GM19463 (cell line): Measurements from ENCODE around the gene ODAD3.
A peak's percentile ranks its signal among the peaks of the same experiment; 100 is the strongest.

Experiments used
- ATAC-seq: cut with Tn5 transposase; IDR thresholded peaks from one replicate; pipeline ENCODE4 v1.9.1; 2021; ENCODE audit warnings: mild to moderate bottlenecking, moderate library complexity; ENCODE audit not compliant: unreplicated experiment

ODAD3 gene

DNA sequence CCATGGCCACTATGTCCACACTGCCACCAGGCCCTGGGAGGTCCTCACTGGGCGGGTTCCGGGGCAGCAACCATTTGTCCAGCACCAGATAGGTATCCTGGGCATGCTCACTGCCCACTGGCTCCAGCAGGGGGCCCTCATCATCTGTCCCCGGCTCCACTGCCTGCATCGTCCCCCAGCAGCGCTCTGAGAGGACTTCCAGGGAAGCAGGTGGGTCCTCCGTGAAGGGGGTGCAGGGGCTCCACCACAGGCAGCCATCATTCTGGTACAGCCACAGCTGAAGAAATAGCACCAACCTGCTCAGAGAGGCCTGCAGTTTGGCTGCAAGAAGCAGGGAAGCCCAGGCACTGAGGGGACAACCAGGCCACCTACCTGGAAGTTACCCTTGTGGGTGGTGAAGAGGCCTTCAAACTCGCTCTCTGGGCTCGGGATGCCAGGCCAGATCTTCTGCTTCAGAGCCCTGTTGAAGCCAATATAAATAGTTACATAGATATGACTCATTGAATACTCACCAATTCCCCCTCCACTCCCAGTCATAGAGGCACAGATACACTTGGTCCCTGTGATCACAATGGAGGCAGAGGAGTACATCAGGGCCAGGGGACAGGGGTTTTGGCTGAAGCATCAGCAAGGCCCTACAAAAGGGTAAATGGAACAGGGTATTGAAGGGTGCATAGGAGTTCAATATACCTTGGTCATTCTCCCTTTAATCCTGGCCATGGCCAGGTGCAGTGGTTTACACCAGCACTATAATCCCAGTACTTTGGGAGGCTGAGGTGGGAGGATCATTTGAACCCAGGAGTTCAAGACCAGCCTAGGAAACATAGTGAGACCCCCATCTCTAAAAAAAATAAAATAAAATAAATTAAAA, 56.4 kb downstream of the ODAD3 start:
- ATAC-seq, result no peak

DNA sequence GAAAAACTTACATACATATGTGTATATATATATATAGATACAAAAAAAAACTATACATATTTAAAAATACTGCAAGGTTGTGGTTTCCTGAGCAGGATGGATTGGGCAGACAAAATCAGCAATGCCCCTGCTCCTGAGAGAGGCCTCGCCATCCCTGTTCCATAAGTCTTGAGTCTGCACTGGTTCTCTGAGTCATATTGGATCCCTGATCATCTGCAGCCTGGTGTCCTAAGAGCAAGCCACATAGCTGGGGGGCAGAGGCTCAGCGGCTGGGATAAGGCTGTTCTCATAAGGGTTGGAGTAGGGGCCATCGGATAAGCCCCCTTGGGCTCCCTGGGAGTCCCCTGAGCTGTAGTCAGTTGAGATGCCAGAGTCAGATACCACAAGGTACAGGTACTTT, 57.2 kb downstream of the ODAD3 start:
- ATAC-seq, result no peak

DNA sequence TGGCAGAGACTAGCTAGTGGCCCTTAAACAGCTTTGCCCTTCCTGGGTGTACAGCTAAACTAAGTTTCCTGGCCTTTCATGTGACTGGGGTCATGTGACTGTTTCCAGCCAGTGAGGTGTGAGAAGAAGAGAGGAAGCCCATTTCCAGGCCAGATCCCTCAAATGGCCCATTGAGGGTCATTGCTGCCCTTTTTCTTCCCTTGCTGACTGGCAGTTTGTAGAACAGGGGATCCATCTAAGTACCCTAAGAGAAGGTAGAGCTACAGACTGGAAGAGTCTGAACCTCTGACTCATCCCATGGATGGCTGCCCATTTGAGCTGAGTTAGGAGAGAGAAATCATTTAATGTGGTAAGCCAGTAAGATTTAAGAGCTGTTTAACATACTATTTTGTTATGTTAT, 57.7 kb downstream of the ODAD3 start:
- ATAC-seq, result no peak

DNA sequence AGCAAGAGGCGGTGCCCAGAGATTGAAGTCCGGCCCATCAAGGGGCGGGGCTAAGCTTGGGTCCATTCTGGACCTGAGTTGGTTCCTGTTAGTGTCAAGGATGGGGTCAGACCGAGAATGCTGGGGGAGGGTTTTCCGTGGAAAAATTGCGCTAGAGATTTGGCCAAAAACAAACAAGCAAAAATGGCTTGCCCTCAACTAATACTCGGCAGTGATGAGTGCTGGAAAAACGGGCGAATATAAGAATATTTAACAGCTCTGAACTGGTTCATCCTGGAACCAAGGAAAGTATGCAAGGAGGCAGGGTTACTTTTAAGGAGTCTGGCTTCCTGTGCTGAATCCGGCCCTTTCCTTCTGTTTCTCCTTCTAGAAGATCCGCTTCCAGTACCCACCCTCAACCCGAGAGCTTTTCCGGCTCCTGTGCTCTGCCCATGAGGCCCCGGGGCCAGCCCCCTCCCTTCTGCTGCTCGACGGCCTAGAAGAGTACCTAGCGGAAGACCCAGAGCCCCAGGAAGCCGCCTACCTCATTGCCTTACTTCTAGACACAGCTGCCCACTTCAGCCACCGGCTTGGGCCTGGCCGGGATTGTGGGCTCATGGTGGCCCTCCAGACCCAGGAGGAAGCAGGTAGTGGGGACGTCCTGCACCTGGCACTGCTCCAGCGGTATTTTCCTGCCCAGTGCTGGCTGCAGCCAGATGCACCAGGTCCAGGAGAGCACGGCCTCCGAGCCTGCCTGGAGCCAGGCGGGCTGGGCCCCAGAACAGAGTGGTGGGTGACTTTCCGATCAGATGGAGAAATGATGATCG, 59.6 kb downstream of the ODAD3 start:
- no peak for ATAC-seq

DNA sequence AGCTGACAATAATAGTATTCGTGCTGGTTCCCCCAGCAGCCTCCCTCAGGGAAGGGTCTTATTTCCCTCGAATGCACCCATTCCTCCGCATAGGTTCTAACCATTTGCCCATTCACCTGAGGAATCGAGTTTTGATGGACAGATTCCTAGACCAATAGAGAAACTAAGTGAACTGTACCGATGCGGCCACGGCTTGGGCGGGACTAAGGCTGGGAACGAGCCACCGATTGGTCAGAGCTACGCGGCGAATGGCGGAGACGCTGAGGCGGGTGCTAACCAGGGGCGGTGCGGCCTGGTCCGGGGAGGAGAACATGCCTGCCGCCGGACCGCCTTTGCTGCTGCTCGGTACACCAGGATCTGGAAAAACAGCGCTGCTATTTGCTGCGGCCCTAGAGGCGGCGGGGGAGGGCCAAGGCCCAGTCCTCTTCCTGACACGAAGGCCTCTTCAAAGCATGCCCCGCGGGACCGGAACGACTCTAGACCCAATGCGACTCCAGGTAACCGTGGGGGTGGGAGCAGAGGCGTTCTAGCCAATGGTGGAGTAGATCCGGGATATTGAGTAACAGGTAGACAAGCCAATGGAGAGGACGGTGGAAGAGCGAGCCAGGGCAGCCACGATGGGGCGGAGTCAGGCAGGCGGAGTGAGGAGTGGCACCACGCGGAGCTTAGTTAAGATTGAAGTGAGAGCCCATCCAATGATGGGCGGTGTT, 60.3 kb downstream of the ODAD3 start, which contains the start of gene SWSAP1:
TSS of gene SWSAP1 (plus strand) at position 234 of the 710 bp plus-strand sequence. CDS start at position 249, 15 bp downstream.
- ATAC-seq, result peak; percentile 84

DNA sequence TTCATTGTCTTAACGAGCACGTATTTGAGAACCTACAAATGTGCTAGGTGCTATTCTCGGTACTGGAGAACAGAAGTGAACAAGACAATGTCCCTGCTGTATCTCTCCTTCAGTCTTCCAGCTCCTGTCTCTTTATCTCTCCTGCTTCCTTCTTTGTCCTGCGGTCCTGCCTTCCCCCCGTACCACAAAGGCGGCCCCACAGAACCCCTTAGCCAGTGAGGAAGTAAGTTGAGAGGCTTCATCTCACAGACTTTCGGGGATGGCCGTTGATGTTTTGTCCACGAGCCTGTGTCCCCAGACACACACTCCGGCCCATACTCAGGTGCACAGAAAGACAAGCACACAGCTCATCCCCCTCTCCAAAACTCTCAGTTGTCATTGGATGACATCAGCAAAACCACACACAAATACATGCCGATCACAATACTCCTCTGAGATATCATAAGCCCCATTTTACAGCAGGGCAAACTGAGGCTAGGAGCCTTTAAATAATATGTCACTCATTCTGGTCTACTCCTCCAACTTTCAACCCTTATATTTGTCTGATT, 61.0 kb downstream of the ODAD3 start:
- no peak for ATAC-seq

DNA sequence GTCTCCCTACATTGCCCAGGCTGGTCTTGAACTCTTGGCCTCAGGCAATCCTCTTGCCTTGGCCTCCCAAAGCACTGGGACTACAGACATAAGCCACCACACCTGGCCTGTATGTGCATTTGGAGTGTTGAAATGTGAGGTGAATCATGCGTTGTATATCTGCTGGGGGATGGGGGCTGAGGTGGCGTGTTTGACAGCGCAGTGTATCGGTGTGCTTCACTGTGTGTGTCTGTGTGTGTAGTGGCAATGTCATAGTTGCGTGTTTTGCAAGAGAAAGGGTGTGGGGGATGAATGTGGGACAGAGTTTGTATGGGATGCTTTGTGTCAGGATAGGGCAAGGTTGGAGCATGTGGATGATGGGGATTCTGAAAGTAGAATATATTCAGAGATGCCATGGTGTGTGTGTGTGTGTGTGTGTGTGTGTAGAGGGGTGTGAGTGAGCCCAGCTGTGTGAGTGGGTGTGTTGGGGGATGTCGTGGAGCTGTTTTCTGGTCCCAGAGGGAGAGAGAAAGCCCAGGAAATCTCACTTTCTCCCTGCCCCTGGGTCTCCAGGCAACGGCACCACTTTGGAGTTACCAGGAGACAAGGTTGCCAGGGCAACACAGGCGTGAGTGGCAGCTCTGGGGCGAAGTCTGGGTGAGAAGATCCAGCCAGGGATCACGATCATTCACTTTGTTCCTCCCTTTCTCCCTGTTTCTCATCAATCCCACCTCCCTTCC, 61.6 kb downstream of the ODAD3 start:
- ATAC-seq, result no peak

DNA sequence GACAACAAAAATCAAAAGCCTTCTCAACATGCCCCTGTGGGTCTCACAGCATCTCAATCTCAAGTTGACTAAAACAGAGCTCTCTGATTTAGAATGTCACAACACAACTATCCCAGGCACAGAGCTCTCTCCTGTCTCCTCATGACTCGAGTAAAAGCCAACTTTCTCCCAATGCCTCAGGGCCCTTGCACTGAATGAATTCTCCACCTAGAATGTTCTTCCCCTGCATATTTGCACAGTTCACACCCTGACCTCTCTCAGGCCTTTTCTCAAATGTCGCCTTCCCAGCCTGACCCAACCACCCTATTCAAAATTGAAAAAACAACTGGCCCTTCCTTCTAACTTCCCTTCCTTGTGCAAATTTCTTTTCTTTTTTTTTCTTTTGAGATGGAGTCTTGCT, 64.2 kb downstream of the ODAD3 start:
- ATAC-seq, result no peak
